Keratinocyte (primary cell): ENCODE data around the gene CTNNA2.

Source experiments
- CTCF ChIP-seq, 3 experiments: IDR thresholded peaks in 1 of 3; conservative IDR thresholded peaks in 1 of 3; optimal IDR thresholded peaks in 1 of 3; 2 replicates in 2 of 3; 3 replicates in 1 of 3; pipeline versions ENCODE3 to v1.5.1; 2011; ENCODE audit warnings: low read length in 3 of 3, mild to moderate bottlenecking in 3 of 3, moderate library complexity in 2 of 3, control low read depth in 1 of 3, inconsistent platforms in 1 of 3; ENCODE audit not compliant: insufficient read depth in 2 of 3; ENCODE audit errors: extremely low read depth in 1 of 3
- EZH2 ChIP-seq: IDR thresholded peaks from one replicate; pipeline ENCODE4 v1.6.1; 2012; ENCODE audit warnings: inconsistent platforms, mild to moderate bottlenecking, low read length, moderate library complexity

- TF ChIP-seq CTCF (optimal IDR thresholded peaks at IDR 0.05 in 1 of 3, IDR thresholded peaks at IDR 0.05 in 1 of 3, conservative IDR thresholded peaks at IDR 0.05 in 1 of 3; ENCODE audit: extremely low read depth in 1 of 3, insufficient read depth in 2 of 3, low read length in 3 of 3) (no peak), EZH2 (no peak)
Measured at GRCh38 chr2:79860228-79861058, 347.6 kb downstream of the CTNNA2 start.
